K562 (cell line): ENCODE data around the gene VEGFA. TPM values are rescaled to one million over a fixed set of nuclear protein-coding genes. Genes with fewer than 3 reads are reported as not detected.

Experiments
- BRF1 ChIP-seq: IDR thresholded peaks from 3 replicates; pipeline ENCODE4 v1.6.1; 2011; ENCODE audit warnings: borderline replicate concordance, mild to moderate bottlenecking; ENCODE audit not compliant: insufficient read length; ENCODE audit errors: extremely low read depth
- CC2D1A ChIP-seq: fragments of 450-650 bp; IDR thresholded peaks from 2 replicates; pipeline ENCODE4 v1.6.1; 2017; ENCODE audit warnings: mild to moderate bottlenecking
- CCAR2 ChIP-seq: fragments of 200-400 bp; formaldehyde crosslinking; IDR thresholded peaks from 2 replicates; pipeline ENCODE4 v1.6.1; 2017; ENCODE audit warnings: mild to moderate bottlenecking, low read depth, low read length
- GABPB1 ChIP-seq: sonication (generic); formaldehyde crosslinking; IDR thresholded peaks from 2 replicates; pipeline ENCODE4 v1.8.0; 2022; ENCODE audit warnings: mild to moderate bottlenecking, missing genetic modification reagents
- KDM1A ChIP-seq, 2 experiments: fragments of 450-650 bp; IDR thresholded peaks; 2 replicates each; pipeline ENCODE4 v1.6.1; 2016; ENCODE audit warnings: mild to moderate bottlenecking in 2 of 2
- KDM5B ChIP-seq: fragments of 200-600 bp; sonication (generic); IDR thresholded peaks from 2 replicates; pipeline ENCODE4 v1.6.1; 2012; ENCODE audit warnings: low read depth, mild to moderate bottlenecking, moderate library complexity, low read length, control low read depth, inconsistent platforms; ENCODE audit not compliant: insufficient replicate concordance
- MAFF ChIP-seq: IDR thresholded peaks from 2 replicates; pipeline ENCODE4 v1.6.1; 2012; ENCODE audit warnings: low read length, improper control_type of control experiment
- MEIS2 ChIP-seq: fragments of 450-650 bp; IDR thresholded peaks from 2 replicates; pipeline ENCODE4 v1.6.1; 2014; ENCODE audit warnings: mild to moderate bottlenecking; ENCODE audit not compliant: partially characterized antibody
- RFX1 ChIP-seq: fragments of 450-650 bp; IDR thresholded peaks from 2 replicates; pipeline ENCODE4 v1.6.1; 2016; ENCODE audit warnings: mild to moderate bottlenecking, moderate library complexity
- ZBTB40 ChIP-seq, 2 experiments: fragments of 450-650 bp in 1 of 2; sonication (generic) in 1 of 2; formaldehyde crosslinking in 1 of 2; IDR thresholded peaks; 2 replicates each; pipeline versions ENCODE4 v1.7.1 to v1.9.0; 2016 to 2022; ENCODE audit warnings: inconsistent platforms in 1 of 2, mild to moderate bottlenecking in 1 of 2, missing genetic modification reagents in 1 of 2
- ZBTB49 ChIP-seq: sonication (generic); formaldehyde crosslinking; IDR thresholded peaks from 2 replicates; pipeline ENCODE4 v1.8.0; 2022; ENCODE audit warnings: missing genetic modification reagents, mild to moderate bottlenecking, borderline replicate concordance
- ZNF699 ChIP-seq: fragments of 250-450 bp; sonication (Bioruptor Pico); IDR thresholded peaks from 2 replicates; pipeline ENCODE4 v1.8.0; 2021; ENCODE audit warnings: mild to moderate bottlenecking, moderate library complexity; ENCODE audit not compliant: insufficient replicate concordance
- polyA plus RNA-seq, 8 experiments: library from polyadenylated mRNA; depleted of rRNA in 4 of 8; stranded (reverse) in 5 of 8; unstranded in 3 of 8; fragments of >200 nt; fragmentation: Nextera tagmentation in 2 of 8; fragmentation: Illumina TruSeq in 1 of 8; extraction: Ambion mirVana in 2 of 8; extraction: Trizol in 1 of 8; gene quantifications; 2 replicates each; pipeline versions ENCODE4 v1.2.1 to v1.2.3, GENCODE V29; 2011 to 2014; ENCODE audit warnings: inconsistent platforms in 1 of 8, missing spikeins in 1 of 8
- total RNA-seq, 7 experiments: library from RNA; depleted of rRNA in 6 of 7; stranded (reverse); fragments of >200 nt in 6 of 7; fragmentation: Illumina TruSeq in 2 of 7; extraction: Trizol in 2 of 7; gene quantifications; 2 replicates each; pipeline versions ENCODE4 v1.2.1 to v1.2.3, GENCODE V29; 2011 to 2021; ENCODE audit warnings: low replicate concordance in 1 of 7
- TF ChIP-seq, protein P1 (sequence below): fragments of 450-650 bp; IDR thresholded peaks from 2 replicates; pipeline ENCODE4 v1.7.0; 2016; ENCODE audit warnings: borderline replicate concordance

Gene VEGFA
- total and polyA plus RNA-seq, 9 of the 15 experiments (the other 6 are each of a cell fraction or from before 2014, with no cell fraction given), result 14.0 to 271 (median 124) TPM

GRCh38 chr6:43738877-43739641 lies 31.0 kb upstream of the VEGFA start (continued):
- no peak for TF ChIP-seq MEIS2
- TF ChIP-seq KDM5B, result no peak
- no peak for TF ChIP-seq BRF1
- no peak for TF ChIP-seq CCAR2
- peak; percentile 89 to 95 for TF ChIP-seq KDM1A (IDR thresholded peaks at IDR 0.05)
- TF ChIP-seq ZBTB40 (IDR thresholded peaks at IDR 0.05), result no peak
- TF ChIP-seq ZBTB40 (CRISPR knock-in tag; IDR thresholded peaks at IDR 0.05), result no peak
- no peak for TF ChIP-seq GABPB1 (CRISPR knock-in tag)
- TF ChIP-seq RFX1, result no peak
- TF ChIP-seq MAFF, result no peak
- TF ChIP-seq, protein P1, sequence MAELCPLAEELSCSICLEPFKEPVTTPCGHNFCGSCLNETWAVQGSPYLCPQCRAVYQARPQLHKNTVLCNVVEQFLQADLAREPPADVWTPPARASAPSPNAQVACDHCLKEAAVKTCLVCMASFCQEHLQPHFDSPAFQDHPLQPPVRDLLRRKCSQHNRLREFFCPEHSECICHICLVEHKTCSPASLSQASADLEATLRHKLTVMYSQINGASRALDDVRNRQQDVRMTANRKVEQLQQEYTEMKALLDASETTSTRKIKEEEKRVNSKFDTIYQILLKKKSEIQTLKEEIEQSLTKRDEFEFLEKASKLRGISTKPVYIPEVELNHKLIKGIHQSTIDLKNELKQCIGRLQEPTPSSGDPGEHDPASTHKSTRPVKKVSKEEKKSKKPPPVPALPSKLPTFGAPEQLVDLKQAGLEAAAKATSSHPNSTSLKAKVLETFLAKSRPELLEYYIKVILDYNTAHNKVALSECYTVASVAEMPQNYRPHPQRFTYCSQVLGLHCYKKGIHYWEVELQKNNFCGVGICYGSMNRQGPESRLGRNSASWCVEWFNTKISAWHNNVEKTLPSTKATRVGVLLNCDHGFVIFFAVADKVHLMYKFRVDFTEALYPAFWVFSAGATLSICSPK, result no peak
- no peak for TF ChIP-seq ZNF699 (CRISPR knock-in tag)
- TF ChIP-seq ZBTB49 (CRISPR knock-in tag), result no peak
- TF ChIP-seq CC2D1A, result no peak
